Tibial artery (tissue), 4 donors: Measurements from ENCODE around the gene SIPA1L3.

ENCODE experiments used
- DNase-seq, 2 donors: peaks; one replicate each; pipeline ENCODE4 v3.0.0-alpha.2; 2019
- H3K27ac ChIP-seq, 2 donors: fragments of 200-600 bp; sonication (generic) in 1 of 2; 1 replicate in 1 of 2; 2 replicates in 1 of 2; pipeline ENCODE4 v1.5.1; 2018 to 2019; ENCODE audit warnings: mild to moderate bottlenecking in 1 of 2
- H3K27me3 ChIP-seq, 2 donors: fragments of 200-600 bp; sonication (generic) in 1 of 2; one replicate each; pipeline versions ENCODE4 v1.5.1 to v1.6.0; 2016 to 2019
- H3K36me3 ChIP-seq, 3 donors: fragments of 200-600 bp; sonication (generic) in 2 of 3; one replicate each; pipeline ENCODE4 v1.5.1; 2016 to 2019; ENCODE audit warnings: mild to moderate bottlenecking in 2 of 3
- H3K4me1 ChIP-seq, 4 donors: fragments of 200-600 bp; sonication (generic) in 2 of 4; 1 replicate in 3 of 4; 2 replicates in 1 of 4; pipeline ENCODE4 v1.5.1; 2016 to 2019
- H3K4me3 ChIP-seq, 2 donors: fragments of 200-600 bp; sonication (generic) in 1 of 2; 1 replicate in 1 of 2; 2 replicates in 1 of 2; pipeline ENCODE4 v1.5.1; 2018 to 2019; ENCODE audit warnings: mild to moderate bottlenecking in 2 of 2
- H3K9me3 ChIP-seq, 3 donors: fragments of 200-600 bp; sonication (generic) in 1 of 3; one replicate each; pipeline ENCODE4 v1.5.1; 2016 to 2019
- CTCF ChIP-seq, 2 experiments: fragments of 200-600 bp in 1 of 2; fragments of 450-650 bp in 1 of 2; IDR thresholded peaks; one replicate each; pipeline ENCODE4 v1.5.1; 2017 to 2019; ENCODE audit warnings: antibody characterized with exemption in 2 of 2, mild to moderate bottlenecking in 1 of 2, moderate library complexity in 1 of 2
- intact Hi-C: fragments of 100-400 bp; cut with DNase I; formaldehyde crosslinking; loops from one replicate; pipeline ENCODE4 v1.15.0; 2023; ENCODE audit warnings: low total_unique reads

The SIPA1L3 gene

DNA sequence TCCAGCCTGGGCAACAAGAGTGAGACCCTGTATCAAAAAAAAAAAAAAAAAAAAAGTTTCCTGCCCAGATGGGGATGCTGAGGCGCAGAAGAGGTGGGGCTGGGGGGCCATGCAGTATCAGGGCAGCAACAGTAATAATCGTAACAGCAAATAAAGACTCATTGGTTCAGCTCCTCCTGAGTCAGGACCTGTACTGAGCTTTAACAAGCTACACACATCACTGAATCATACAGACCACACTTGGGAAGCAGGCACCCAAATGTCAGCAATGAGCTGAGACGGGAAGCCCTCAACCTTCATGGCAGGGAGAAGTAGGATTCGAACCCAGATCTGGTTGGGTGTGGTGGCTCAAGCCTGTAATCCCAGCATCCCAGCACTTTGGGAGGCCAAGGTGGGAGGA lies 327.6 kb downstream of the SIPA1L3 start:
- H3K27ac ChIP-seq: no peak overlapping the region
- H3K4me1 ChIP-seq: peaks cover 0 to 2% (median 2%) of the 10 kb centered on the region in 4 donors
- intact Hi-C loops: loop anchor here (5.0 kb wide), 1 partner anchor 98 kb away; no protein-coding TSS in a partner anchor
- H3K27me3 ChIP-seq: peaks cover 0 to 14% of the 10 kb centered on the region in 2 donors
- TF ChIP-seq CTCF (IDR thresholded peaks at IDR 0.05): no peak
- no peaks in the 10 kb centered on the region for H3K36me3 ChIP-seq
- no peak for DNase-seq
- no peak overlapping the region for H3K4me3 ChIP-seq
- H3K9me3 ChIP-seq: no peaks in the 10 kb centered on the region

- Histone ChIP-seq H3K27me3 (no peaks in the 10 kb centered on the region), H3K4me1 (peaks cover 0 to 32% (median 15%) of the 10 kb centered on the region in 4 donors), H3K36me3 (no peaks in the 10 kb centered on the region), H3K9me3 (no peaks in the 10 kb centered on the region), H3K27ac (peak overlapping the region in 1 of 2 donors; percentile 50), H3K4me3 (no peak overlapping the region)
- intact Hi-C loops: no loop called here
- DNase-seq: no peak
- no peak for TF ChIP-seq CTCF (IDR thresholded peaks at IDR 0.05)
These were observed 332.8 kb downstream of the SIPA1L3 start for GRCh38 chr19:38239816-38240215.

GRCh38 chr19:38243279-38243673 lies 336.3 kb downstream of the SIPA1L3 start:
- Histone ChIP-seq H3K27ac (peak overlapping the region in 1 of 2 donors; percentile 96), H3K9me3 (no peaks in the 10 kb centered on the region), H3K27me3 (no peaks in the 10 kb centered on the region), H3K4me3 (peak overlapping the region; percentile 21 to 32), H3K4me1 (peaks cover 0 to 67% (median 43%) of the 10 kb centered on the region in 4 donors), H3K36me3 (peaks cover 0 to 3% (median 2%) of the 10 kb centered on the region in 3 donors)
- no peak for DNase-seq
- no peak for TF ChIP-seq CTCF (IDR thresholded peaks at IDR 0.05)
- intact Hi-C loops: no loop called here

DNA sequence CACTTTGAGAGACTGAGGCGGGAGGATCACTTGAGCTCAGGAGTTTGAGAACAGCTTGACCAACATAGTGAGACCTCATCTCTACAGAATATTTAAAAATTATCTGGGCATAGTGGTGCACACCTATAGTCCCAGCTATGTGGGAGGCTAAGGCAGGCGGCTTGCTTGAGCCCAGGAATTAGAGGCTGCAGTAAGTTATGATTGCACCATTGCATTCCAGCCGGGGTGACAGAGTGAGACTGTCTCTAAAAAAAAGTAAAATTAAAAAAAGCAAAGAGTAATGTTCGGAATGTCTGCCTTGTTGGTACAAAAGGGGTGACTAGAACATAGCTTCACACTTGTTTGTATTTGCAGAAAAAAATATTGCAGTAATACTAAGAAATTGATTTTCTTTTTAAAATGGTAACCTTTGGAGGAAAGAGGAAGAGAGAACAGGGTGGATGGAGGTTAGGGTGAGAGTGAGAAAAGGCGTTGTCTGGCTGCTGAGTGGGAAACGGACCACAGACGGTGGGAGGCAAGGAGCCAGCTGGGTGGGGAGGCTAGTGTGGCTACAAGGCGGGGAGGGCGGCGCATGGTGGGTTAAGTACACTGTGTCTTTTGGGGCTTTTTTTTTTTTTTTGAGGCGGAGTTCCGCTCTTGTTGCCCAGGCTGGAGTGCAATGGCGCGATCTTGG lies 339.0 kb downstream of the SIPA1L3 start:
- no peak for TF ChIP-seq CTCF (IDR thresholded peaks at IDR 0.05)
- Histone ChIP-seq H3K4me1 (peaks cover 0 to 78% (median 54%) of the 10 kb centered on the region in 4 donors), H3K36me3 (peaks cover 4 to 16% (median 4%) of the 10 kb centered on the region in 3 donors), H3K9me3 (no peaks in the 10 kb centered on the region), H3K27me3 (no peaks in the 10 kb centered on the region), H3K4me3 (peak overlapping the region; percentile 27), H3K27ac (peak overlapping the region; percentile 95 to 96)
- DNase-seq: peak; percentile 60 to 85
- intact Hi-C loops: loop anchor here (5.0 kb wide), 1 partner anchor 141 kb away; the partner anchor contains the start of genes GGN and SPRED3

DNA sequence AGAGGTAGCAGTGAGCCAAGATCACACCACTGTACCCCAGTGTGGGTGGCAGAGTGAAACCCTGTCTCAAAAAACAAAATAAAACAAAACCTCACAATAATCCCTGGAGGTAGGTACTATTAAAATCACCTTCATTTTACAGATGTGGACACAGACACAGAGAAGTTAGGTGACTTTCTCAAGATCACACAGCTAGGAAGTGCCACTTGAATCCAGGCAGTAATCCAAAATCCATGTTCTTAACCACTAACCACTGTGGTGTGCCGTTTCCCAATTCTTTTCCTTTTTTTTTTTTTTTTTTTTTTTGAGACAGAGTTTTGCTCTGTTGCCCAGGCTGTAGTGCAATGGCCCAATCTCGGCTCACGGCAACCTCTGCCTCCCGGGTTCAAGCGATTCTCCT lies 340.1 kb downstream of the SIPA1L3 start:
- intact Hi-C loops: loop anchor here (5.0 kb wide), 1 partner anchor 140 kb away; the partner anchor contains the start of genes GGN and SPRED3
- H3K9me3 ChIP-seq: no peaks in the 10 kb centered on the region
- H3K27ac ChIP-seq: peak overlapping the region; percentile 95 to 96
- H3K4me1 ChIP-seq: peaks cover 0 to 84% (median 59%) of the 10 kb centered on the region in 4 donors
- H3K36me3 ChIP-seq: peaks cover 4 to 16% (median 4%) of the 10 kb centered on the region in 3 donors
- TF ChIP-seq CTCF (IDR thresholded peaks at IDR 0.05): no peak
- peak overlapping the region in 1 of 2 donors; percentile 27 for H3K4me3 ChIP-seq
- no peaks in the 10 kb centered on the region for H3K27me3 ChIP-seq
- no peak for DNase-seq
